Transverse colon (tissue), 4 donors: ENCODE data around the gene ZBTB32. TPM values are rescaled to one million over a fixed set of nuclear protein-coding genes. Genes with fewer than 3 reads are reported as not detected.

Experiments used
- DNase-seq: peaks from one replicate; pipeline ENCODE4 v3.0.0-alpha.2; 2019
- H3K27ac ChIP-seq, 4 donors: fragments of 200-600 bp; sonication (generic); 2 replicates each; pipeline ENCODE4 v1.5.1; 2016 to 2018; ENCODE audit warnings: inconsistent platforms in 4 of 4
- H3K27me3 ChIP-seq: fragments of 200-600 bp; sonication (generic); 2 replicates; pipeline ENCODE4 v1.5.1; 2017; ENCODE audit warnings: inconsistent platforms
- H3K36me3 ChIP-seq, 4 donors: fragments of 200-600 bp; sonication (generic); 2 replicates each; pipeline ENCODE4 v1.5.1; 2017 to 2019; ENCODE audit warnings: inconsistent platforms in 4 of 4
- H3K4me1 ChIP-seq, 4 donors: fragments of 200-600 bp; sonication (generic); 2 replicates each; pipeline ENCODE4 v1.5.1; 2017 to 2020; ENCODE audit warnings: inconsistent platforms in 4 of 4
- H3K4me3 ChIP-seq, 4 donors: fragments of 200-600 bp; sonication (generic); 1 replicate in 1 of 4; 2 replicates in 3 of 4; pipeline versions ENCODE4 v1.5.1 to v1.6.1; 2017 to 2019; ENCODE audit warnings: inconsistent platforms in 4 of 4
- H3K9me3 ChIP-seq, 2 donors: fragments of 200-600 bp; sonication (generic); 2 replicates each; pipeline ENCODE4 v1.5.1; 2017 to 2019; ENCODE audit warnings: inconsistent platforms in 2 of 2
- EP300 ChIP-seq: sonication (generic); formaldehyde crosslinking; IDR thresholded peaks from one replicate; pipeline ENCODE4 v1.6.1; 2017; ENCODE audit warnings: antibody characterized with exemption, low read depth
- POLR2A ChIP-seq: fragments of 450-650 bp; IDR thresholded peaks from one replicate; pipeline ENCODE4 v1.6.1; 2016; ENCODE audit warnings: antibody characterized with exemption, mild to moderate bottlenecking, moderate library complexity
- POLR2AphosphoS5 ChIP-seq, 3 donors: sonication (generic); formaldehyde crosslinking; IDR thresholded peaks; one replicate each; pipeline ENCODE4 v1.6.1; 2016; ENCODE audit warnings: antibody characterized with exemption in 3 of 3
- WGBS, 2 donors: methylation state at CpG; one replicate each; pipeline ENCODE4 v1.1.5; 2018; ENCODE audit warnings: low coverage in 1 of 2; 5-methylcytosine and 5-hydroxymethylcytosine counted together
- in situ Hi-C, 4 donors: fragments of 200-750 bp; cut with MboI; loops; one replicate each; pipeline versions ENCODE4 v1.15.0 to v1.15.1; 2017; ENCODE audit warnings: low sequenced_read_pairs in 3 of 4, low pct_ligation_motif_present in 1 of 4, low pct_unique_long_range_greater_than_20kb in 1 of 4
- intact Hi-C: fragments of 100-400 bp; cut with DNase I; formaldehyde crosslinking; loops from one replicate; pipeline ENCODE4 v1.15.1; 2023; ENCODE audit warnings: low total_unique reads
- total RNA-seq, 4 donors: library from RNA; depleted of rRNA; stranded (reverse); fragments of >200 nt; gene quantifications; one replicate each; pipeline ENCODE4 v1.1.0, GENCODE V29; 2016
- TF ChIP-seq, protein P1 (sequence below), 5 experiments: fragments of 200-600 bp in 3 of 5; fragments of 450-650 bp in 2 of 5; sonication (generic) in 3 of 5; IDR thresholded peaks; 1 replicate in 2 of 5; 2 replicates in 3 of 5; pipeline ENCODE4 v1.5.1; 2016 to 2017; ENCODE audit warnings: antibody characterized with exemption in 5 of 5, inconsistent platforms in 3 of 5, mild to moderate bottlenecking in 2 of 5, moderate library complexity in 1 of 5

ZBTB32 gene
- total RNA-seq, 4 donors from 2014 or later = not detected

DNA sequence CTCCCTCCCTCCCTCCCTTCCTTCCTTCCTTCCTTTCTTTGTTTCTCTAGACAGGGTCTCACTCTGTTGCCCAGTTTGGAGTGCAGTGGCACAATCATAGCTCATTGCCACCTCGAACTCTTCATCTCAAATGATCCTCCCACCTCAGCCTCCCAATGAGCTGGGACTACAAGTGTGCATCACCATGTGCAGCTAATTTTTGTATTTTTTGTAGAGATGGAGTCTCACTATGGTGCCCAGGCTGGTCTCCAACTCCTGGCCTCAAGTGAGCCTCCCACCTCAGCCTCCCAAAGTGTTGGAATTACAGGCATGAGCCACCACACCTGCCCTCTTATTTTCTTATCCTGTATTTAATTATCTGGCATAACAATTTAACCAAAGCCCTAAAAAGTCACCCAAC lies 33.7 kb upstream of the ZBTB32 start:
- no peak for DNase-seq
- H3K4me3 ChIP-seq = no peak overlapping the region
- H3K27ac ChIP-seq = no peak overlapping the region
- TF ChIP-seq, protein P1, sequence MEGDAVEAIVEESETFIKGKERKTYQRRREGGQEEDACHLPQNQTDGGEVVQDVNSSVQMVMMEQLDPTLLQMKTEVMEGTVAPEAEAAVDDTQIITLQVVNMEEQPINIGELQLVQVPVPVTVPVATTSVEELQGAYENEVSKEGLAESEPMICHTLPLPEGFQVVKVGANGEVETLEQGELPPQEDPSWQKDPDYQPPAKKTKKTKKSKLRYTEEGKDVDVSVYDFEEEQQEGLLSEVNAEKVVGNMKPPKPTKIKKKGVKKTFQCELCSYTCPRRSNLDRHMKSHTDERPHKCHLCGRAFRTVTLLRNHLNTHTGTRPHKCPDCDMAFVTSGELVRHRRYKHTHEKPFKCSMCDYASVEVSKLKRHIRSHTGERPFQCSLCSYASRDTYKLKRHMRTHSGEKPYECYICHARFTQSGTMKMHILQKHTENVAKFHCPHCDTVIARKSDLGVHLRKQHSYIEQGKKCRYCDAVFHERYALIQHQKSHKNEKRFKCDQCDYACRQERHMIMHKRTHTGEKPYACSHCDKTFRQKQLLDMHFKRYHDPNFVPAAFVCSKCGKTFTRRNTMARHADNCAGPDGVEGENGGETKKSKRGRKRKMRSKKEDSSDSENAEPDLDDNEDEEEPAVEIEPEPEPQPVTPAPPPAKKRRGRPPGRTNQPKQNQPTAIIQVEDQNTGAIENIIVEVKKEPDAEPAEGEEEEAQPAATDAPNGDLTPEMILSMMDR (IDR thresholded peaks at IDR 0.05) = no peak
- TF ChIP-seq POLR2AphosphoS5 (IDR thresholded peaks at IDR 0.05) (no peak), EP300 (no peak), POLR2A (no peak)
- peaks cover 0 to 9% (median 4%) of the 10 kb centered on the region in 4 donors for H3K4me1 ChIP-seq
- intact Hi-C loops (no loop called here), in situ Hi-C loops (no loop called here)
- 91% methylated on average over 1 of the region's 1 CpG; no CpG with 5 or more reads in 1 of the 2 donors for WGBS, 2 donors
- peaks cover 39% of the 10 kb centered on the region for H3K27me3 ChIP-seq
- H3K36me3 ChIP-seq = no peaks in the 10 kb centered on the region
- H3K9me3 ChIP-seq = no peaks in the 10 kb centered on the region

DNA sequence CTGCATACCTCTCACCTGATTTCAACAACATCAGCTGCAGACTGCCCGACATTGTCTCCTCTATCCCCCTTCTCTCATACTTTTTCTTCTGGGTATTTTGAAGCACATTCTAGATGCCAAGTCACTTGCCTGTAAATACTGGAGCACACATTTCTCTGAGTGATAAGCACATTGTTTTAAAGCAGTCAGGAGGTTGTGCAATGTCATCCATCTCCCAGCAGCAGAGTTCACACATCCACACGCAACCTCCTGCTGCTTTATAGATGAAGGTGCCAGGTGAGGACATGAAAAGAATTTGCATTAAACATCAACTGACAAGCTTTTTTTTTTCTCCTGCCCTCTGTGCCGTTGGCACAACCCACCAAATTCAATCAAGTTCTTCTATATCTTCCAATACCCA lies 32.5 kb upstream of the ZBTB32 start:
- H3K36me3 ChIP-seq = no peaks in the 10 kb centered on the region
- H3K4me3 ChIP-seq = no peak overlapping the region
- no peaks in the 10 kb centered on the region for H3K9me3 ChIP-seq
- peaks cover 0 to 9% (median 4%) of the 10 kb centered on the region in 4 donors for H3K4me1 ChIP-seq
- DNase-seq = no peak
- WGBS, 2 donors = 21 to 25% methylated on average over 3 of the region's 3 CpGs
- TF ChIP-seq POLR2A (no peak), EP300 (no peak), POLR2AphosphoS5 (IDR thresholded peaks at IDR 0.05) (no peak)
- TF ChIP-seq, protein P1 (IDR thresholded peaks at IDR 0.05) = no peak
- H3K27me3 ChIP-seq = peaks cover 39% of the 10 kb centered on the region
- in situ Hi-C loops (no loop called here), intact Hi-C loops (no loop called here)
- no peak overlapping the region for H3K27ac ChIP-seq

DNA sequence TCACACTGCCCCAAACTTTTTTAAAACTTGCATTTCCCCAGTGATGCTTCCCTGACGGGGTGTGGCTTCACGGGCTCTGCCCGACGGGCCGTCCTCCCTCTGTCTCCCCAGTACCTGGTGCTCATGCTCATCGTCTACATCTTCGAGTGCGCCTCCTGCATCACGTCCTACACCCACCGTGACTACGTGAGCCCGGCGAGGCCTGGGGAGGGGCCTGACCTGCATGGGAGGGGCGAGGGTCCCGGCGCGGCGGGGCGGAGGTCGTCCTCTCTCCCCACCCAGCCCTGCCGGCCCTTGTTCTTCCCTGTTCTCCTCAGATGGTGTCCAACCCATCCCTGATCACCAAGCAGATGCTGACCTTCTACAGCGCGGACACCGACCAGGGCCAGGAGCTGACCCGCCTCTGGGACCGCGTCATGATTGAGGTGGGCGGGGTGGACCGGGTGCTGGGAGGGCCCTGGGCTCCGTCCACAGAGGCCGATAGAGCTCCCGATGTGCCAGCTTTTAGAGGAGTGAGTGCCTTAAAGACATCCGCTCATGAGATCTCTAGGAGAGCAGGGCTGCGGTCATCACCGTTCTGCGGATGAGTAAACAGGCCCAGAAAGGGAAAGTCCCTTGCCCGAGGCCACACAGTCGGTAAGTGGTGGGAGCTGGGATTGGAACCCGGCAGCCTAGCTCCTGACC lies 31.1 kb upstream of the ZBTB32 start:
- no peak overlapping the region for H3K27ac ChIP-seq
- H3K36me3 ChIP-seq = no peaks in the 10 kb centered on the region
- intact Hi-C loops (no loop called here), in situ Hi-C loops (no loop called here)
- peak overlapping the region in 1 of 4 donors; percentile 39 for H3K4me3 ChIP-seq
- WGBS, 2 donors = 4% methylated on average over 38 of the region's 39 CpGs; no CpG with 5 or more reads in 1 of the 2 donors
- DNase-seq = peak; percentile 35
- peaks cover 0 to 9% (median 4%) of the 10 kb centered on the region in 4 donors for H3K4me1 ChIP-seq
- no peaks in the 10 kb centered on the region for H3K9me3 ChIP-seq
- H3K27me3 ChIP-seq = peaks cover 39% of the 10 kb centered on the region
- TF ChIP-seq POLR2A (no peak), POLR2AphosphoS5 (IDR thresholded peaks at IDR 0.05) (no peak), EP300 (no peak)
- TF ChIP-seq, protein P1 (IDR thresholded peaks at IDR 0.05) = no peak

DNA sequence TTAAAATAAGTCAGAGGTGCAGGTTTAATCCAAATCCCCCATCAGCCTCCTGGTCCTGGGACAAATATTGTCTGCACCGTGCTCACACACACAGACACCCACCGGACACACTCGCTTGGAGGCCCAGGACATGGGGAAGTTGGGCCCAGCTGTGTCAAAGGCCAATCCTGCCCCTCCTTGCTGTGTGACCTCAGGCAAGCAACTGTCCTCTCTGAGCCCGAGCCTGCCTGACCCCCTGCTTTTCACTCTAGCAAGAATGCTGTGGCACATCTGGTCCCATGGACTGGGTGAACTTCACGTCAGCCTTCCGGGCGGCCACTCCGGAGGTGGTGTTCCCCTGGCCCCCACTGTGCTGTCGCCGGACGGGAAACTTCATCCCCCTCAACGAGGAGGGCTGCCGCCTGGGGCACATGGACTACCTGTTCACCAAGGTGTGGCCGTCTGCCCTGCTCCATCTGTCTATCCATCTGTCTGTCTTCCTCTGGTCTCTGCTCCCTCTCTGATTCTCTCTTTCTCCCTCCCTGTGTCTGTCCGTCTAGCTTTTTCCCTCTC lies 28.7 kb upstream of the ZBTB32 start:
- H3K27me3 ChIP-seq = peaks cover 39% of the 10 kb centered on the region
- no peaks in the 10 kb centered on the region for H3K9me3 ChIP-seq
- in situ Hi-C loops (no loop called here), intact Hi-C loops (no loop called here)
- H3K4me3 ChIP-seq = no peak overlapping the region
- 79 to 100% methylated on average over 1 to 14 of the region's 15 CpGs for WGBS, 2 donors
- TF ChIP-seq, protein P1 (IDR thresholded peaks at IDR 0.05) = no peak
- TF ChIP-seq POLR2A = no peak
- TF ChIP-seq EP300 = no peak
- no peak for TF ChIP-seq POLR2AphosphoS5 (IDR thresholded peaks at IDR 0.05)
- H3K4me1 ChIP-seq = peaks cover 0 to 8% (median 2%) of the 10 kb centered on the region in 4 donors
- no peak overlapping the region for H3K27ac ChIP-seq
- H3K36me3 ChIP-seq = no peaks in the 10 kb centered on the region
- no peak for DNase-seq
